H9 (cell line): Measurements from ENCODE around the gene ANKH. TPM values are rescaled to one million over a fixed set of nuclear protein-coding genes. Genes with fewer than 3 reads are reported as not detected.

Experiments used
- DNase-seq: peaks from one replicate; pipeline ENCODE4 v3.0.0-alpha.2; 2017
- H2AFZ ChIP-seq: one replicate; pipeline ENCODE4 v1.6.1; 2013; ENCODE audit warnings: mild to moderate bottlenecking, low read length, control low read depth, moderate library complexity
- H2AK5ac ChIP-seq: 2 replicates; pipeline ENCODE4 v1.6.1; 2013; ENCODE audit warnings: low read length, control low read depth, mixed read lengths; ENCODE audit not compliant: insufficient read length
- H2BK120ac ChIP-seq: one replicate; pipeline ENCODE4 v1.6.1; 2013; ENCODE audit warnings: low read depth, mild to moderate bottlenecking, low read length, control low read depth, inconsistent platforms; ENCODE audit not compliant: poor library complexity, severe bottlenecking
- H2BK12ac ChIP-seq: 2 replicates; pipeline ENCODE4 v1.6.1; 2013; ENCODE audit warnings: low read length, control low read depth, mixed read lengths, low read depth; ENCODE audit not compliant: insufficient read length
- H2BK15ac ChIP-seq: 2 replicates; pipeline ENCODE4 v1.6.1; 2013; ENCODE audit warnings: low read depth, low read length, control low read depth
- H2BK20ac ChIP-seq: one replicate; pipeline ENCODE4 v1.6.1; 2013; ENCODE audit warnings: low read depth, mild to moderate bottlenecking, low read length, control low read depth, inconsistent platforms; ENCODE audit not compliant: poor library complexity, severe bottlenecking
- H2BK5ac ChIP-seq: 2 replicates; pipeline ENCODE4 v1.6.1; 2013; ENCODE audit warnings: low read length, control low read depth, mixed read lengths; ENCODE audit not compliant: insufficient read length
- H3K14ac ChIP-seq: 2 replicates; pipeline ENCODE4 v1.6.1; 2013; ENCODE audit warnings: low read length, control low read depth; ENCODE audit not compliant: insufficient read depth
- H3K18ac ChIP-seq: 2 replicates; pipeline ENCODE4 v1.6.1; 2013; ENCODE audit warnings: low read depth, mild to moderate bottlenecking, mixed read lengths, low read length, control low read depth; ENCODE audit not compliant: insufficient read length
- H3K23ac ChIP-seq: 2 replicates; pipeline ENCODE4 v1.6.1; 2013; ENCODE audit warnings: low read length, control low read depth, mixed read lengths, low read depth; ENCODE audit not compliant: insufficient read length
- H3K23me2 ChIP-seq: 2 replicates; pipeline ENCODE4 v1.6.1; 2013; ENCODE audit warnings: low read depth, mild to moderate bottlenecking, mixed read lengths, low read length, control low read depth; ENCODE audit not compliant: insufficient read length, poor library complexity, severe bottlenecking
- H3K27ac ChIP-seq: 2 replicates; pipeline ENCODE4 v1.5.1; 2013; ENCODE audit warnings: low read length, control low read depth, mixed read lengths, low read depth; ENCODE audit not compliant: insufficient read length
- H3K27me3 ChIP-seq: 2 replicates; pipeline ENCODE4 v1.6.1; 2013; ENCODE audit warnings: low read length, control low read depth, inconsistent platforms; ENCODE audit not compliant: insufficient read depth
- H3K4ac ChIP-seq: 2 replicates; pipeline ENCODE4 v1.6.1; 2013; ENCODE audit warnings: low read depth, mild to moderate bottlenecking, control low read depth, inconsistent platforms, low read length, moderate library complexity
- H3K4me1 ChIP-seq: 2 replicates; pipeline ENCODE4 v1.6.1; 2013; ENCODE audit warnings: low read length, control low read depth, inconsistent platforms; ENCODE audit not compliant: insufficient read depth
- H3K4me2 ChIP-seq: 2 replicates; pipeline ENCODE4 v1.6.1; 2013; ENCODE audit warnings: low read length, control low read depth, mixed read lengths; ENCODE audit not compliant: insufficient read length, insufficient read depth
- H3K56ac ChIP-seq: 2 replicates; pipeline ENCODE4 v1.6.1; 2013; ENCODE audit warnings: low read depth, mild to moderate bottlenecking, mixed read lengths, low read length, control low read depth; ENCODE audit not compliant: insufficient read length
- H3K79me1 ChIP-seq: 2 replicates; pipeline ENCODE4 v1.6.1; 2013; ENCODE audit warnings: low read depth, mild to moderate bottlenecking, moderate library complexity, low read length, control low read depth, inconsistent platforms; ENCODE audit not compliant: insufficient read depth, poor library complexity, severe bottlenecking
- H3K79me2 ChIP-seq: 2 replicates; pipeline ENCODE4 v1.6.1; 2013; ENCODE audit warnings: low read length, control low read depth, inconsistent platforms; ENCODE audit not compliant: insufficient read depth
- H3K9ac ChIP-seq: 2 replicates; pipeline ENCODE4 v1.6.1; 2013; ENCODE audit warnings: low read length, control low read depth, mixed read lengths; ENCODE audit not compliant: insufficient read length; ENCODE audit errors: extremely low read depth
- H3K9me3 ChIP-seq: one replicate; pipeline ENCODE4 v1.6.1; 2013; ENCODE audit warnings: low read depth, low read length, inconsistent platforms; ENCODE audit not compliant: control insufficient read depth
- H3T11ph ChIP-seq: one replicate; pipeline ENCODE4 v1.6.1; 2013; ENCODE audit warnings: mild to moderate bottlenecking, low read length, control low read depth, inconsistent platforms
- H4K20me1 ChIP-seq: one replicate; pipeline ENCODE4 v1.6.1; 2013; ENCODE audit not compliant: control insufficient read depth, insufficient read length, insufficient read depth
- H4K5ac ChIP-seq: 2 replicates; pipeline ENCODE4 v1.6.1; 2013; ENCODE audit warnings: low read depth, mild to moderate bottlenecking, mixed read lengths, low read length, control low read depth; ENCODE audit not compliant: insufficient read length
- H4K8ac ChIP-seq: replicated peaks from 2 replicates; pipeline ENCODE4 v1.6.1; 2013; ENCODE audit warnings: low read length, control low read depth, mixed read lengths, low read depth; ENCODE audit not compliant: insufficient read length
- H4K91ac ChIP-seq: 2 replicates; pipeline ENCODE4 v1.6.1; 2013; ENCODE audit warnings: low read depth, mild to moderate bottlenecking, moderate library complexity, mixed read lengths, low read length, control low read depth; ENCODE audit not compliant: insufficient read length
- H3K27ac Mint-ChIP-seq, 3 experiments: 2 replicates in 2 of 3; 3 replicates in 1 of 3; pipeline ENCODE4 v1.8.0; 2020 to 2021; ENCODE audit warnings: mixed read lengths in 3 of 3, mild to moderate bottlenecking in 1 of 3, moderate library complexity in 1 of 3
- H3K27me3 Mint-ChIP-seq: 2 replicates; pipeline ENCODE4 v1.8.0; 2021; ENCODE audit warnings: low read depth, mild to moderate bottlenecking, moderate library complexity, mixed read lengths
- H3K36me3 Mint-ChIP-seq, 3 experiments: 2 replicates in 2 of 3; 3 replicates in 1 of 3; pipeline ENCODE4 v1.8.0; 2020 to 2021; ENCODE audit warnings: low read depth in 3 of 3, mixed read lengths in 3 of 3; ENCODE audit not compliant: insufficient read depth in 1 of 3
- H3K4me1 Mint-ChIP-seq, 2 experiments: 2 replicates each; pipeline ENCODE4 v1.8.0; 2020; ENCODE audit warnings: mixed read lengths in 2 of 2
- H3K4me3 Mint-ChIP-seq, 2 experiments: 2 replicates in 1 of 2; 3 replicates in 1 of 2; pipeline ENCODE4 v1.8.0; 2020 to 2021; ENCODE audit warnings: mild to moderate bottlenecking in 2 of 2, mixed read lengths in 2 of 2, moderate library complexity in 1 of 2
- H3K9me3 Mint-ChIP-seq, 2 experiments: 2 replicates in 1 of 2; 3 replicates in 1 of 2; pipeline ENCODE4 v1.8.0; 2020; ENCODE audit warnings: mild to moderate bottlenecking in 2 of 2, mixed read lengths in 2 of 2, moderate library complexity in 1 of 2
- CTCF ChIP-seq: fragments of 200-600 bp; sonication (generic); conservative IDR thresholded peaks from 3 replicates; pipeline ENCODE4 v1.8.0; 2021; ENCODE audit warnings: antibody characterized with exemption, mild to moderate bottlenecking
- WGBS: extraction: QIAGEN DNeasy Blood & Tissue Kit; methylation state at CpG from one replicate; pipeline ENCODE4 v1.1.7; 2013; ENCODE audit warnings: missing lambda C conversion rate, low lambda C conversion rate, mixed read lengths; ENCODE audit not compliant: insufficient read length; ENCODE audit errors: extremely low coverage; 5-methylcytosine and 5-hydroxymethylcytosine counted together
- total RNA-seq: library from RNA; stranded (reverse); gene quantifications from 2 replicates; pipeline ENCODE4 v1.2.1, GENCODE V29; 2021

Gene ANKH
- total RNA-seq, 1 experiment from 2014 or later: 9.6 TPM

DNA sequence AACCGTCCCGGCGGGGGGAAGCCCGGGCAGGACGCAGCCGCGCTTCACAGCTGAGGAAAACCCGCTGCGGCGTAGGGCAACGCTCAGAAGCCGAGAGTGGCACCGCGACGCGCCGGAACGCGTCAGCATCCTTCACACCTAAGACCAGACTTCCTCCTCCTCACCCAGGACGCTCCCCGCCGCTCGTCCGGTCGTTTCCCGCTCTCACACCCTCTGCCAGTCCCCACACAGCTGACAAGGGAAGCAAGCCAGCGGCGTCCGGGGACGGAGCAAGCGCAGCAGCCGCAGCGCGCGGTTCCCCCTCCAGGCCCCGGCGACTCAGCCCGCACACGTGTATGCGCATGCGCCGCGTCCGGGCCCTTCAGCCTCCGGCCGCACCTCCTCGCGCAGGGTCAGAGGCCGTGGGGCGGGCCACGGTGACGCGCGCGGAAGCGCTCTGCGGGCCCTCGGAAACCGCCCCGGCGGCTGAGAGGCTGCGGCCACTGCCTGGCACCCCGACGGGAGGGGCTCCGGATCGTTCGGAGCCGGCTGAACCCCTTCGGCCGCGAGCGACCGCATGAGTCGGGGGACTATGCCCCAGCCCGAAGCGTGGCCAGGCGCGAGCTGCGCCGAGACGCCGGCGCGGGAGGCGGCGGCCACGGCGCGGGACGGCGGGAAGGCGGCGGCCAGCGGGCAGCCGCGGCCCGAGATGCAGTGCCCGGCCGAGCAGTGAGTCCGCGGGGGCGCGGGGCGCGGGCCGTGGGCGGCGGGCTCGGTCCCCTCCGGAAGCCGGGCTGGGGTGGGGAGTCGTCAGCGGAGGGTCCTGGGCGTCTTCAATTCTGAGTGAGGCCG, 207.1 kb downstream of the ANKH start, which contains the start of gene OTULIN:
TSS of gene OTULIN (plus strand) at position 449 of the 831 bp plus-strand sequence. CDS start at position 557, 108 bp downstream.
- no peaks in the 10 kb centered on the region for H3K79me1 ChIP-seq
- no peak within 1 kb of the TSS for H4K5ac ChIP-seq
- peak within 1 kb of the TSS; percentile 44 for H3K9ac ChIP-seq
- H3K23me2 ChIP-seq: peaks cover 13% of the 10 kb centered on the region
- no peak within 1 kb of the TSS for H4K8ac ChIP-seq
- no peak for TF ChIP-seq CTCF
- H3K27me3 ChIP-seq: no peaks in the 10 kb centered on the region; the same call in 1 of the 2 replicates
- H2BK15ac ChIP-seq: no peak within 1 kb of the TSS
- H3K14ac ChIP-seq: peak within 1 kb of the TSS; percentile 13
- H4K91ac ChIP-seq: no peak within 1 kb of the TSS
- peaks cover 2% of the 10 kb centered on the region; the same call in 1 of the 2 replicates for H3K4me1 ChIP-seq
- H3T11ph ChIP-seq: no peak within 1 kb of the TSS
- Mint-ChIP-seq H3K4me3 (peak within 1 kb of the TSS; percentile 86 to 94), H3K36me3 (peaks cover 0 to 10% (median 4%) of the 10 kb centered on the region in 3 experiments; a peak in 3 of 7 replicates), H3K27me3 (peaks cover 28% of the 10 kb centered on the region), H3K9me3 (peaks cover 2% of the 10 kb centered on the region in 2 experiments; a peak in 3 of 5 replicates), H3K4me1 (peaks cover 18 to 21% of the 10 kb centered on the region in 2 experiments), H3K27ac (peak within 1 kb of the TSS; percentile 37 to 82 (median 60); a peak in 4 of 7 replicates)
- peak within 1 kb of the TSS; percentile 36 for H3K18ac ChIP-seq
- no peak within 1 kb of the TSS for H3K4ac ChIP-seq
- H2BK12ac ChIP-seq: no peak within 1 kb of the TSS
- no CpG with 5 or more reads among the region's 115 CpGs for WGBS
- H2AFZ ChIP-seq: no peak within 1 kb of the TSS
- no peak within 1 kb of the TSS for H2BK5ac ChIP-seq
- no peak within 1 kb of the TSS for H2AK5ac ChIP-seq
- no peak within 1 kb of the TSS for H2BK20ac ChIP-seq
- H4K20me1 ChIP-seq: no peaks in the 10 kb centered on the region
- DNase-seq: peak; percentile 88
- no peaks in the 10 kb centered on the region for H3K9me3 ChIP-seq
- H3K4me2 ChIP-seq: peak within 1 kb of the TSS; percentile 91
- no peak within 1 kb of the TSS for H3K23ac ChIP-seq
- H3K56ac ChIP-seq: no peak within 1 kb of the TSS
- H3K27ac ChIP-seq: no peak within 1 kb of the TSS
- H3K79me2 ChIP-seq: peaks cover 7% of the 10 kb centered on the region; the same call in 1 of the 2 replicates
- H2BK120ac ChIP-seq: no peak within 1 kb of the TSS
